Activated CD8-positive, alpha-beta memory T cell treated with anti-CD3 and anti-CD28 coated beads for 1 hour (primary cell): ENCODE measurements around the gene PI4KB.
"Not testable (repeated sequence)": the region's sequence is repeated elsewhere in the genome, so short reads cannot be mapped to it uniquely, and the experiment has no call there.

Experiments
- DNase-seq, 2 donors: peaks; one replicate each; pipeline ENCODE4 v3.0.0-alpha.2; 2020; ENCODE audit warnings: low read depth in 1 of 2; ENCODE audit errors: extremely low read depth in 1 of 2

PI4KB gene

DNA sequence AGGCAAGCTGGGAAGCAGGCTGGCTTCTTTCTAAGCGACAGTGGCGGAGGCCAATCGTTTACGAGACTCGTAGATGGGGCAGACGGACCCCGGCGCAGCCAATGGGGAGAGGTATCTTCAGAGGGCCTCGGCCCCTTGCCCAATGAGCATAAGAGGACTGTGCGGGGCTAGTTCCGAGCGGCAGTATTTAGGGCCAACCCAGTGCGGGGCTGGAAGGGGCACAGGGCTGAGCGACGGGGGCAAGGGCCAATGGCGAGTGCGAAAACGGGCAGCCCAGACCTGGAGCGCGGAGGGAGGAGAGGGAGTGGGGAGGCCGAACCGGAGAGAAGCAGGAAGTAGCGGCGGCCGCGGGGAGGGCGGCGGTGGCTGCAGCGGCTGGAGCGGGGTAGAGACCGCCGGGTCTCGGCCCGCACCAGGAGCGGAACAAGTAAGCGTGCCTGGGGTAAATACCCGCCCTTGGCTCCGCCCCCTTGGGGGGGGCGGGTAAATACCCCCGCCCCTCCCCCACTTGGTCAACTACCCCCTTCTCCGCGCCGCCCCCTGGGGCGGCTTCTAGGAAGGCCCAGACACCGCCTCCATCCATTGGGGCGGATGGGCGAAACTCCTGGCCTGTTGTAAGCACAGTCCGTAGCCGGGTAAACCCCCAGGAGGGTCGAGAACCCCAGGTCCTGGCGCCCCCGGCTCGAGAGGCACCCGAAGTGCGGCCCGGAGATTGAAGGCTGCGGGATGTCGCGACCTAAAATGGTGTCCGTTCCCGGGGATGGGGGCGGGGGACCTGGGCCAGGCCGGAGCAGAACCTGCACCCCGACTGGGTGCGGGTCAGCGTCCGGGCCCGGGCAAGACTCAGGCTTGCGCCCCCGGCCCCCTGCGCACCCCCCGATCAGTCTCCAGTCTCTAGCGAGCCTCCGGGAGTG lies 45.0 kb downstream of the PI4KB start, which contains the start of gene ZNF687:
Gene ZNF687, plus strand, starts transcription at position 331 of the 914 bp plus-strand sequence. CDS start 3,993 bp downstream, outside the sequence.
- DNase-seq, result peak; percentile 93 to 98

DNA sequence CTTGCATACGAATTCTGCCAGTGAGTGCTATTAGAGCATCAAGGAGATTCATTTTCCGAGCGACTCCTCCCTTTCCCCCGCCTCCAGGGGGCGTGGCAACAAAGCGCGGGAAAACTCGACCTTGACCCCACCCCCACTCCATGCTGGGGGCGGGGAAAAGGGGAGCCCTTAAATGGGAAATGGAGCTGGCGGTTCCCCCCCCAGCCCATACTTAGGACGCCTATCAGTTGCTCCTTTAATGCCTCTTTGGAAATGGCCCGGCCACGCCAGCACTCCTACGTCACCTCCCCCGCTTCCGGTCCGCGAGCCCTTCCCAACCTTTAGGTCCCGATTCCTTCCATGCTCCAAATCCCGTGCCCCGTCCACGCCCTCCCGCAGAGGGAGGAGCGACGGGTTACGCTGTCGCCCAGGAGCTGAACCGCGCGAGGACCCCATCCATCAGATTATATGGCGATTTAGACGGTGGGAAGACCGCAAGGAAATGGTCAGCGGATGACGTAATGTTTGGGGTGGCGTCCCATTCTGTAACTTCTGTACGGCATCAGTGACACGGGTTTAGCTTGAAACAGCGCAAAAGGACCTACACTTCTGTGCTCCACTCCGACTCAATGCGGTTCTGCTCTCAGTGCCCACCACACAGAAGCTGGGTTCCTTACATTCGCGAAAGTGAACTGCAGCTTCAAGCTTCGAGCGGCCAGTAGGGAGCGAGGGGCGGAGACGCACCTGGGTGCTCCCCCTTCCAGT lies 45.8 kb downstream of the PI4KB start:
- DNase-seq, result peak; percentile 82 to 91

DNA sequence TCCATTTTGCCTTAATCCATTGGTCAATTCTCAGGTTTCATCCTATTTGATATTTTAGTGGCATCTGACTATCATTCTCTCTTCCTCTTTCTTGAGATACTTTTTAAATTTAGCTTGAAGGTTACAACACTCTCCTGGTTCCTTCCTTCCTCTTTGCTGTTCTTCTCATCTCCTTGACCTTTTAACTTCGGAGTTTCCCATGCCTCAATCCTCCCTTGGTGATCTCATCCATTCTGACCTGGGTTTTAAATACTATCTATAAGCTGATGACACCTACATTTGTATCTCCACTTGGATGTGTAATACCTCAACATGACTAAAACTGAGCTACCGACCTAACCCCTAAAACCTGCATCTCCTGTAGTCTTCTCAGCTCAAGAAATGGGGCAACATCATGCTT lies 50.0 kb downstream of the PI4KB start:
- DNase-seq, result no peak

DNA sequence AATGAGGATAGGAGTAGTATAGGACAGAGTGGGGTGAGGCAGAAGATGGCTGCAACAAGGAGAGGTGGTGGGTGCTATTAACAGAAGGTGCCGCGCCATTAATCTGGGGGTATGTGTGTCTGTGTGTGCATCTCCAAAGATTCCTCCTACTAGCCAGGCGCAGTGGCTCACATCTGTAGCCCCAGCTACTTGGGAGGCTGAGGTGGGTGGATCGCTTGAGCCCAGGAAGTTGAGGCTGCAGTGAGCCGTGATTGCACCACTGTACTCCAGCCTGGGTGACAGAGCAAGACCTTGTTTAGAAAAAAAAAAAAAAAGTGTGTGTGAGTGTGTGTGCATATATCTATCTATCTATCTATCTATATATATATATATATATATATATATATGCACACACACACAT lies 51.9 kb downstream of the PI4KB start:
- not testable (repeated sequence) for DNase-seq

DNA sequence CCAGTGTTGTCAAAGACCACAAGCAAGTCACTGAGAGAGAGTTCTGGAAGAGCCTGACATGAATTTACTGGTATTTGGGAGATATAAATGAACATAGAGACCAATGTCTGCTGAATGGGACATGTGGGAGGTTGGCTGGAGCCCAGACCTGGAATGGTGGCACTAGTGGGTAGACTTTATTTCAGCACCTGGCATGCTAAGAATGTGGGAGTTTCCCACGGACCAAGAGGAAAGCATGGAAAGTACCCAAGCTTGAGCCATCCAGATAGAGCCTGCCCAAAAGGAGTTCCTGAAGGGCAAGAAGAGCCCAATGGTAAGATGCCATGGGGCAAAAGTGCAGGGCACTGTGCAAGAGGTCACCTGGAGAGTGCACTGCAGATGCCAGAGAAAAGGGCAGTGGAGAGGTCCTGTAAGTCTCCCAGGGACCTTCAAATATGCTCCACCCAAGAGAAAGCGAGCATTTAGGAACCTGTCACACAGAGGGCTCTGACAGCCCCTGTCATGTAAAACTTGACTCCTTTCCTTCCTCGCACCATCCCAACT lies 53.2 kb downstream of the PI4KB start:
- no peak for DNase-seq

DNA sequence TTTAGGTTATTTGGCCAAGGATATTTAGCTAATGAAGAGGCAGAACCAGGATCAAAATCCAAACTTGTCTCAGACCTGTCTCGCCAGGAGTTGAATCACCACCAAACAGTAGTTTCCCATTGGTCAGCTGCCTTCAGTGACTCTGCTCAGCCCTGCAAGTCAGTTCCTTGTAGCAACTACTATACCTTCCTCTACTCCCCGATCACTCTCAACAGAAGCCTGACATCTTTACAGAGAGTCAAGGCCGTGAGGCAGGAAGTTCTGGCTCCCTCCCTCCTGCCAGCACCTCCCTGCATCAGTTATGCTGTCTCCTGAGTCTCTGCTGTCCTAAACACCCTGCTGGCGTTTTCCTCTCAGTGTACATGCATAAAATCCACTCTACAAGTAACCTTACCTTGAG lies 59.5 kb downstream of the PI4KB start:
- no peak for DNase-seq

DNA sequence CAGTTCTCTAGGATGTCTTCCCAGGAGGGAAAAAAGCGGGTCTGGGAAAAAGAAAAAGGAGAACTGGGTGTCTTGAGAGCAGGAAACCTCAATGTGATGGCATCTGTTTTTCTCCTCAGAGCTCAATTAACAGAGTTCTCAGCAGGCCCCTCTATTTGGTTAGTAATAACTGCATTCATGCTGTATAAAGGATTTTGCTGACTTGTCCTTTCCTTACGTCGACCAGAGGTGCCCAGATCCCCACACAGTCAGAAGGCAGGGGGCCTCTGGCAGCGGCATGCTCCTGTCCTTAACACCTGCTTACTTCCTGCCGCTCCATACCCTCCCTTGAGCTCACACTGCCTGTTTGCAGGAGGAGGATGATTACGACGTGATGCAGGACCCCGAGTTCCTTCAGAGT lies 60.4 kb downstream of the PI4KB start:
- DNase-seq, result no peak

DNA sequence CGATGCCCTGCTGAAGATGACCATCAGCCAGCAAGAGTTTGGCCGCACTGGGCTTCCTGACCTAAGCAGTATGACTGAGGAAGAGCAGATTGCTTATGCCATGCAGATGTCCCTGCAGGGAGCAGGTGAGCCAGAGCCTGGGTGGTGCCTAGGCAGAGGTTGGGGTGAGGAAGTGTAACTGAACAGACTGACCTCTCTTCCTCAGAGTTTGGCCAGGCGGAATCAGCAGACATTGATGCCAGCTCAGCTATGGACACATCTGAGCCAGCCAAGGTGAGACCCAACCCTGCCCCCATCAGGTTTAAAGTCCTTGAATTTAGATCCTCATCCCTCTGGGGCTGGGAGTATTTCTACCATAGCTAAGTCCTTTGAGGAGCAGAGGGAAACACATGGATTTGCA lies 60.9 kb downstream of the PI4KB start:
- DNase-seq, result no peak

DNA sequence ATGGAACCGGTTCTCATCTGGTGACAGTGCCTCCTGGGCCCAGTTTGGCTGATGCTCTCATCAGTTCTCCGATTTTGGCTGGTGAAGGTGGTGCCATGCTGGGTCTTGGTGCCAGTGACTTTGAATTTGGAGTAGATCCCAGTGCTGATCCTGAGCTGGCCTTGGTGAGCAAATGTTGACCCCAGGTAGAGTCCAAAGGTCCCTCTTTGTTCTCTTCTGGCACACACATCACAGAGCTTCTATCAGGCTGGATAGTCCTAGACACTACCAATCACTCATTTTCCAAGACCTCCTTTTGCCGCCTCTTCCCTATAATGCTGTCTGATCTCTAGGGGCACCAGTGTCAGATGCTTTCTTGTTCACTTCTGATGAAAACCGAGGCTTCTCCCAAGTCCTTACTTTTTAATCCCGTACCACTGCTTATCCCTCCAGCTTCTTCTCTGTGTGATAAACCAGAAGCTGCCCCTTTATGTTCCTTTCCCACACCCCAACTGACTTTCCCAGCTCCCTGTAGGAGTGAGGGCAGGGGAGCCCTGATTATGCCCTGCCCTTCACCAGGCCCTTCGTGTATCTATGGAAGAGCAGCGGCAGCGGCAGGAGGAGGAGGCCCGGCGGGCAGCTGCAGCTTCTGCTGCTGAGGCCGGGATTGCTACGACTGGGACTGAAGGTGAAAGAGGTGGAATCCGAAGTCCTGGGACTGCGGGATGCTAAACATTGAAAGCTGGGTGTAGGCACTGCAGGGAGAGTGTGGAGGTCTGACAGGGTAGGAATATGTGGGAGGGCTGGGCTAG lies 61.6 kb downstream of the PI4KB start:
- no peak for DNase-seq

DNA sequence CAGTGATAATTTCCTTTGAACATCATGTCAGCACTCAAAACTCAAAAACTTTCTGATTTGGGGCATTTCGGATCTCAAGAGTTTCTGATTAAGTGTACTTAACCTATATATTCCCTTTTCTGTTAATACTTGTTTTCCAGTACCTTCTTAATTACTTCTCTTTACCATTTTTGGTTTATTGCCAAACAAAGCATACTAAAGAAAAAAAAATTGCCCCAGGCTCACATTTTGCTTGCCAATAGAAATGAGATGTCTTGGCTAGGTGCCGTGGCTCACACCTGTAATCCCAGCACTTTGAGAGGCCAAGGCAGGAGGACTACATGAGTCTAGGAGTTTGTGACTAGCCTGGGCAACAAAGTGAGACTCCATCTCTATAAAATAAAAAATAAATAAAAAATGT lies 67.9 kb downstream of the PI4KB start:
- DNase-seq, result no peak

DNA sequence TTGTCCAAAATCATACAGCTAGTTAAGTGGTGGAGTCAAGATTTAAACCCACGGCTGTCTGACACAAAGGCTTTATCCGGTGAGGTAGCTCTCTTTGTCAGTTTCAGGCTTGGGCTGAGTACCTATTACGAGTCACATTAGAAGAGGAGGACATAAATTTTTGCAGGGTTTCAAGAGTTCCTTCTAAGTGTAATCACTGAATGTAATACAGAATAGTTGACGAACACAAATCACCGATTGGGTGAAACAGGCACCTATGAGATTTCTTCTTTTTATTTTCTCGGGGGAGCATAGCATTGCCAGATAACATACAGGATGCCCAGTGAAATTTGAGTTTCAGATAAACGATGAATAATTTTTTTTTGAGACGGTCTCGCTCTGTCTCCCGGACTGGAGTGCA lies 71.8 kb downstream of the PI4KB start:
- DNase-seq, result no peak

DNA sequence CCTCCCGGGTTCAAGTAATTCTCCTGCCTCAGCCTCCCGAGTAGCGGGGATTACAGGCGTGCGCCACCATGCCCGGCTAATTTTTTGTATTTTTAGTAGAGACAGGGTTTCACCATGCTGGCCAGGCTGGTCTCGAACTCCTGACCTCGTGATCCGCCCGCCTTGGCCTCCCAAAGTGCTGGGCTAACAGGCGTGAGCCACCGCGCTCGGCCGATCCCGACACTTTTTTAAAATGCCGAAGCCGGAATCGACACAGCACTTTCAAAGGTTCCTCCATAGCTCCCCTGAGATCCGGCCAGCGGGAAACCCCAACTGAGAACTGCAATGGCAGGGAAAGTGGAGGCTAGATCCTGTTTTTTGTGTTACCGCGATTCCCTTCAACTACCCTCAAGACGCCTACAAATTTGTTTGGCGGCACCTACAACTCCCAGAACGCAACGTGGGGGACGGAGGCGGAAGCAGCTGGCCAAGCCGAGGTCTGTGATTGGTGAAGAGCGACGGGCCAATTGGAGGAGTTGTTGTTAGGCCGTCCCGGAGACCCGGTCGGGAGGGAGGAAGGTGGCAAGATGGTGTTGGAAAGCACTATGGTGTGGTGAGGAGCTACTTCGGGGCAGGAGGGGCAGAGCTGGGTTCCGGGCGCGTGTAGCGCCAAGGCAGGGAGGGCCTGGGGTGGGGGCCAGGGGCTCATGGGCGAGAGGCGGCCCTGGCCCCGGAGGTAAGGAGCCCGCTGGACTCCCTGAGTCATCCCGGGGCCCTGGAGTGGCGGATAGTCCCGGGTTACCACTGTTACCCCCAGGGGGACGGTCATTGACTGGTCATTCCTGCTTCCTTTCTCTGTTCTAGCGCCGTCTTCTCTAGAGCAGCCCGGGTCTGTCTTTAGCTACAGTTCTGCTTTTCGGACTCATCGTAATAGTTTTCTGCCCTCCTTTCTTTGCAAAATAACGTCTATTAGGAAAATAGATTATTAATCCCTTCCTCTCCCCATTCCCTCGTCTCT lies 72.7 kb downstream of the PI4KB start, which contains the start of gene PSMD4:
Gene PSMD4, plus strand, starts transcription at position 518 of the 997 bp plus-strand sequence. Its CDS starts 49 bp downstream, at position 567.
- peak; percentile 84 to 86 for DNase-seq

DNA sequence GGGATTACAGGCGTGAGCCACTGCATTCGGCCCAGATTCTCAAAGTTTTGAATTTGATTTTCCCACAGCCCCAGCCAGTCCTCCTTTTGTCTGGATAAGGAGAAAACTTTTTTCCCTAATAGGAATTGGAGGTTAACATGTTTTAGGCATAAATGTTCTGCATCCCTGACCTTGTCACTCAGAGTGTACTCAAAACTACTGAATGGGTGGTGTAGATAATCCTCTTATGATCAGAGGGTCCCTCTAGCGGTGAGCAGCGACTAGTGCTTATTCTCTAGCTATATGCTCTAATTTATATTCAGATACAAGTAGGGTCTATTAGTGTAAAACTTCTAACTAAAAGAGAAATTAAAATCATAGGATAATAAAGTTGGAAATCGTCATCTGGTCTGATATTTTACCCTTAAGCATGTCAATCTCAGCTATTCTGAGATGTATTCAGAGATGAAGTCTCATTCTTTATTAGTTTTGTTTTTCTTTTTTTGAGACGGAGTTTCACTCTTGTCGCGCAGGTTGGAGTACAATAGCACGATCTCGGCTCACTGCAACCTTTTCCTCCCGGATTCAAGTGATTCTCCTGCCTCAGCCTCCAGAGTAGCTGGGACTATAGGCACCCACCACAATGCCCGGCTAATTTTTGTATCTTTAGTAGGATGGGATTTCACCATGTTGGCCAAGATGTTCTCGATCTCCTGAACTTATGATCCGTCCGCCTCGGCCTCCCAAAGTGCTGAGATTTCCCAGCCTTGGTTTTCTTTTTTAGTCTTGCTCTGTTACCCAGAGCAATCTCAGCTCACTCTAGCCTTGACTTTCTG lies 75.4 kb downstream of the PI4KB start:
- peak; percentile 19 to 39 for DNase-seq

DNA sequence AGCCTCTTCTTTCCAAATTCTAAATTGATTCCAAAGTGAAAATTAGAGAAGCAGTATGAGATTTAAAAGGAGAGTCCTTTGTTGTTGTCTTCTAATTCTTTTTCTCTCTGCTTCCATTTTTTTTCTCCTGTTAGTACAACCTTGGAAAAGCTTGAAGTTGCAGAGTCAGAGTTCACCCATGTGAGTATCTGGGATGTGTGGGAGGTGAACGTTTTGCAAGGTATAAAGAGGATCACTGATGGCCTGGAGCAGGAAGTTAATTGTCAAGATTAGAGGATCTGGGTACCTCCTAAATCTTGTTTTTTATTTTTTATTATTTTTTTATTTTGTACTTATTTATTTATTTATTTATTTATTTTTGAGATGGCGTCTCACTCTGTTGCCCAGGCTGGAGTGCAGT lies 80.4 kb downstream of the PI4KB start:
- DNase-seq, result no peak

DNA sequence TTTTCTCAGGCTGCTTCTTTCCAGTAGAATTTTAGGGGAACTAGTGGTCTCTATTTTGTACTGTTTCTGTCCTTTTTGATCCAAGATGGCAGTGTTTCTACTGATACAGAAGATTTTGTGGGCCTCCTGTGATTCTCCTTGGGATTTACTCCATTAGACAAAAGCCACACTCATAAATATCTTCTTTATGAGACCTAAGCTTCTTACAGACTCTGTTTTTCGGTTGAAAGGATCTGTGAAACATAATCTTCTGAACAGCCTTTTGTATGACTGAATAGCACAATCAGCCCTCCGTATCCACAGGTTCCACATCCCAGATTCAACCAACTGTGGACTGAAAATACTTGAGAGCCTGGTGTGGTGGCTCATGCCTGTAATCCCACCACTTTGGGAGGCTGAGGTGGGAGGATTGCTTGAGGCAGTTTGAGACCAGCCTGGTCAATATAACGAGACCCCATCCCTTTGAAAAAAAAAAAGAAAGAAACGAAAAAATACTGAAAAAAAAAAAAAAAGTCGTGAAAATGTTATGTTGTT lies 83.5 kb downstream of the PI4KB start:
- DNase-seq, result no peak

DNA sequence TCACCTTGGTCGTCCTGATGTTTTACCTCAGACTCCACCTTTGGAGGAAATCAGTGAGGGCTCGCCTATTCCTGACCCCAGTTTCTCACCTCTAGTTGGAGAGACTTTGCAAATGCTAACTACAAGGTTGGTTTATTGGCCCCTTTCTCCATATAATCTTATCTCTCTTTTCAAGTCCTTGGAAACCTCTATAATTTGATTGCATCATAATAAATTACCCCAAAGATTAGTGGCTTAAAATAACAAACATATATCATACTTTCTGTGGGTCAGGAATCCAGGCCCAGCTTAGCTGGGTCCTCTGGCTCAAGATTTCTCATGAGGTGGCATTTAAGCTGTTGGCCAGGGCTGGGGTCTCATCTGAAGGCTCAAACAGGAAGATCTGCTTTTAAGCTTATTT lies 84.8 kb downstream of the PI4KB start:
- DNase-seq, result no peak
